DOHH2 (cell line): ENCODE results near the gene MCEE.

Source experiments
- EZH2phosphoT487 ChIP-seq: fragments of 200-600 bp; sonication (generic); IDR thresholded peaks from 2 replicates; pipeline ENCODE4 v1.6.1; 2017; ENCODE audit warnings: borderline replicate concordance, mild to moderate bottlenecking, antibody characterized with exemption, low read length, moderate library complexity, mixed read lengths
- TF ChIP-seq, protein P1 (sequence below): fragments of 200-600 bp; sonication (generic); IDR thresholded peaks from one replicate; pipeline ENCODE4 v1.5.1; 2014; ENCODE audit warnings: antibody characterized with exemption, mild to moderate bottlenecking, low read depth, low read length; ENCODE audit not compliant: poor library complexity, severe bottlenecking

DNA sequence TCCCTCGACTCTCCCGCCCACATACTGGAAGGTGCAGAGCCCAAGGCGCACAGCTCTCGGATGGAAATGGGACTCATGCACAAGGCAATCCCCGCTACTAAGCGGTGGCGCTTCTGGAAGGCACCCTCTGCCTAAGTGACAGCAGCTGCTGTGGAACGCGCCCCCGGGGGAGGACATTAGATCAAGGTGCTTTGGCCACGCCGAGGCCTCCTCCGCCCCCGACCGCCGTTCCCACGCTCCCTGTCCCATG, 202 bp downstream of the MCEE start:
- TF ChIP-seq, protein P1, sequence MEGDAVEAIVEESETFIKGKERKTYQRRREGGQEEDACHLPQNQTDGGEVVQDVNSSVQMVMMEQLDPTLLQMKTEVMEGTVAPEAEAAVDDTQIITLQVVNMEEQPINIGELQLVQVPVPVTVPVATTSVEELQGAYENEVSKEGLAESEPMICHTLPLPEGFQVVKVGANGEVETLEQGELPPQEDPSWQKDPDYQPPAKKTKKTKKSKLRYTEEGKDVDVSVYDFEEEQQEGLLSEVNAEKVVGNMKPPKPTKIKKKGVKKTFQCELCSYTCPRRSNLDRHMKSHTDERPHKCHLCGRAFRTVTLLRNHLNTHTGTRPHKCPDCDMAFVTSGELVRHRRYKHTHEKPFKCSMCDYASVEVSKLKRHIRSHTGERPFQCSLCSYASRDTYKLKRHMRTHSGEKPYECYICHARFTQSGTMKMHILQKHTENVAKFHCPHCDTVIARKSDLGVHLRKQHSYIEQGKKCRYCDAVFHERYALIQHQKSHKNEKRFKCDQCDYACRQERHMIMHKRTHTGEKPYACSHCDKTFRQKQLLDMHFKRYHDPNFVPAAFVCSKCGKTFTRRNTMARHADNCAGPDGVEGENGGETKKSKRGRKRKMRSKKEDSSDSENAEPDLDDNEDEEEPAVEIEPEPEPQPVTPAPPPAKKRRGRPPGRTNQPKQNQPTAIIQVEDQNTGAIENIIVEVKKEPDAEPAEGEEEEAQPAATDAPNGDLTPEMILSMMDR = no peak
- no peak for TF ChIP-seq EZH2phosphoT487
